ENCODE data around the gene SH2D2A. TPM values are rescaled to one million over a fixed set of nuclear protein-coding genes. Genes with fewer than 3 reads are reported as not detected.

The SH2D2A gene
- total and polyA plus RNA-seq, 9 of the 15 experiments (the other 6 are each of a cell fraction or from before 2014, with no cell fraction given): 0.89 to 33.6 (median 6.9) TPM

DNA sequence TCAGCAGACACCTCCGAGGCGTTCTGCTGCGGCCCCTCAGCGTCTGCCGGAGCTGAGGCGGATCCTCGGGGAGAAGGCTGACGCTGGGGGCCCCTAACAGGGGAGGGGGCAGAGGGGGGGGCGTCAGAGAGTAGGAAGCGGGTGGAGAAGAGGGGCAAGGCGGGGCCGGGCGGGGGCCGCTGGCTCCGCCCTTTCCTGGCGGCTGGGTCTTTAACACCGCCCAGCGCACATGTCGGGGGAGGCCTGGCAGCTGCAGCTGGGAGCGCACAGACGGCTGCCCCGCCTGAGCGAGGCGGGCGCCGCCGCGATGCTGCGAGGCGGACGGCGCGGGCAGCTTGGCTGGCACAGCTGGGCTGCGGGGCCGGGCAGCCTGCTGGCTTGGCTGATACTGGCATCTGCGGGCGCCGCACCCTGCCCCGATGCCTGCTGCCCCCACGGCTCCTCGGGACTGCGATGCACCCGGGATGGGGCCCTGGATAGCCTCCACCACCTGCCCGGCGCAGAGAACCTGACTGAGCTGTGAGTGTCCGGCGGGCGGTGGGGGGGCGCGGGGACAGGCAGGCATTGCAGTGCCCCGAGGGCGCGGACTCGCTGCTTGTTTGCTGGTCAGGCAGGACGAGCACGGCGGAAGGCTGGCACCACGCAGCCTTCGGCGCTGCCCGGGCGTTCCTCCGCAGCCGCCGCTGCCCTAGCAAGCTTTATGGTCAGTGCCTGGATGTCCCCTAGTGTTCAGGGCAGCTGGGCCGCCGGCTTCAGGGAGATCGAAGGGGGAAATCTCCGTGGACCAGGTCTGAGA, 44.2 kb upstream of the SH2D2A start, which contains the start of gene NTRK1 (continued):
- no peak for TF ChIP-seq YY1 (IDR thresholded peaks at IDR 0.05; ENCODE audit: borderline replicate concordance in 1 of 3, control insufficient read depth in 1 of 3, extremely low read depth in 1 of 3, insufficient read depth in 3 of 3, insufficient read length in 1 of 3, insufficient replicate concordance in 2 of 3, low read depth in 1 of 3, low read length in 2 of 3)
- no peak for TF ChIP-seq RBM15 (IDR thresholded peaks at IDR 0.05; ENCODE audit: insufficient read depth, low read length)
- no peak for TF ChIP-seq ZNF57 (CRISPR knock-in tag; IDR thresholded peaks at IDR 0.05)
- TF ChIP-seq, protein P1, sequence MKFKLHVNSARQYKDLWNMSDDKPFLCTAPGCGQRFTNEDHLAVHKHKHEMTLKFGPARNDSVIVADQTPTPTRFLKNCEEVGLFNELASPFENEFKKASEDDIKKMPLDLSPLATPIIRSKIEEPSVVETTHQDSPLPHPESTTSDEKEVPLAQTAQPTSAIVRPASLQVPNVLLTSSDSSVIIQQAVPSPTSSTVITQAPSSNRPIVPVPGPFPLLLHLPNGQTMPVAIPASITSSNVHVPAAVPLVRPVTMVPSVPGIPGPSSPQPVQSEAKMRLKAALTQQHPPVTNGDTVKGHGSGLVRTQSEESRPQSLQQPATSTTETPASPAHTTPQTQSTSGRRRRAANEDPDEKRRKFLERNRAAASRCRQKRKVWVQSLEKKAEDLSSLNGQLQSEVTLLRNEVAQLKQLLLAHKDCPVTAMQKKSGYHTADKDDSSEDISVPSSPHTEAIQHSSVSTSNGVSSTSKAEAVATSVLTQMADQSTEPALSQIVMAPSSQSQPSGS (CRISPR knock-in tag; IDR thresholded peaks at IDR 0.05): 0 out of 2 replicates have a peak, but pooled peaks have one; percentile 56
- TF ChIP-seq, protein P2, sequence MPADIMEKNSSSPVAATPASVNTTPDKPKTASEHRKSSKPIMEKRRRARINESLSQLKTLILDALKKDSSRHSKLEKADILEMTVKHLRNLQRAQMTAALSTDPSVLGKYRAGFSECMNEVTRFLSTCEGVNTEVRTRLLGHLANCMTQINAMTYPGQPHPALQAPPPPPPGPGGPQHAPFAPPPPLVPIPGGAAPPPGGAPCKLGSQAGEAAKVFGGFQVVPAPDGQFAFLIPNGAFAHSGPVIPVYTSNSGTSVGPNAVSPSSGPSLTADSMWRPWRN (IDR thresholded peaks at IDR 0.05; ENCODE audit: low read depth): no peak
- no peak for TF ChIP-seq ZNF780A (CRISPR knock-in tag; IDR thresholded peaks at IDR 0.05)
- no peak for TF ChIP-seq GTF2E2 (tag; IDR thresholded peaks at IDR 0.05)
- TF ChIP-seq, protein P3, sequence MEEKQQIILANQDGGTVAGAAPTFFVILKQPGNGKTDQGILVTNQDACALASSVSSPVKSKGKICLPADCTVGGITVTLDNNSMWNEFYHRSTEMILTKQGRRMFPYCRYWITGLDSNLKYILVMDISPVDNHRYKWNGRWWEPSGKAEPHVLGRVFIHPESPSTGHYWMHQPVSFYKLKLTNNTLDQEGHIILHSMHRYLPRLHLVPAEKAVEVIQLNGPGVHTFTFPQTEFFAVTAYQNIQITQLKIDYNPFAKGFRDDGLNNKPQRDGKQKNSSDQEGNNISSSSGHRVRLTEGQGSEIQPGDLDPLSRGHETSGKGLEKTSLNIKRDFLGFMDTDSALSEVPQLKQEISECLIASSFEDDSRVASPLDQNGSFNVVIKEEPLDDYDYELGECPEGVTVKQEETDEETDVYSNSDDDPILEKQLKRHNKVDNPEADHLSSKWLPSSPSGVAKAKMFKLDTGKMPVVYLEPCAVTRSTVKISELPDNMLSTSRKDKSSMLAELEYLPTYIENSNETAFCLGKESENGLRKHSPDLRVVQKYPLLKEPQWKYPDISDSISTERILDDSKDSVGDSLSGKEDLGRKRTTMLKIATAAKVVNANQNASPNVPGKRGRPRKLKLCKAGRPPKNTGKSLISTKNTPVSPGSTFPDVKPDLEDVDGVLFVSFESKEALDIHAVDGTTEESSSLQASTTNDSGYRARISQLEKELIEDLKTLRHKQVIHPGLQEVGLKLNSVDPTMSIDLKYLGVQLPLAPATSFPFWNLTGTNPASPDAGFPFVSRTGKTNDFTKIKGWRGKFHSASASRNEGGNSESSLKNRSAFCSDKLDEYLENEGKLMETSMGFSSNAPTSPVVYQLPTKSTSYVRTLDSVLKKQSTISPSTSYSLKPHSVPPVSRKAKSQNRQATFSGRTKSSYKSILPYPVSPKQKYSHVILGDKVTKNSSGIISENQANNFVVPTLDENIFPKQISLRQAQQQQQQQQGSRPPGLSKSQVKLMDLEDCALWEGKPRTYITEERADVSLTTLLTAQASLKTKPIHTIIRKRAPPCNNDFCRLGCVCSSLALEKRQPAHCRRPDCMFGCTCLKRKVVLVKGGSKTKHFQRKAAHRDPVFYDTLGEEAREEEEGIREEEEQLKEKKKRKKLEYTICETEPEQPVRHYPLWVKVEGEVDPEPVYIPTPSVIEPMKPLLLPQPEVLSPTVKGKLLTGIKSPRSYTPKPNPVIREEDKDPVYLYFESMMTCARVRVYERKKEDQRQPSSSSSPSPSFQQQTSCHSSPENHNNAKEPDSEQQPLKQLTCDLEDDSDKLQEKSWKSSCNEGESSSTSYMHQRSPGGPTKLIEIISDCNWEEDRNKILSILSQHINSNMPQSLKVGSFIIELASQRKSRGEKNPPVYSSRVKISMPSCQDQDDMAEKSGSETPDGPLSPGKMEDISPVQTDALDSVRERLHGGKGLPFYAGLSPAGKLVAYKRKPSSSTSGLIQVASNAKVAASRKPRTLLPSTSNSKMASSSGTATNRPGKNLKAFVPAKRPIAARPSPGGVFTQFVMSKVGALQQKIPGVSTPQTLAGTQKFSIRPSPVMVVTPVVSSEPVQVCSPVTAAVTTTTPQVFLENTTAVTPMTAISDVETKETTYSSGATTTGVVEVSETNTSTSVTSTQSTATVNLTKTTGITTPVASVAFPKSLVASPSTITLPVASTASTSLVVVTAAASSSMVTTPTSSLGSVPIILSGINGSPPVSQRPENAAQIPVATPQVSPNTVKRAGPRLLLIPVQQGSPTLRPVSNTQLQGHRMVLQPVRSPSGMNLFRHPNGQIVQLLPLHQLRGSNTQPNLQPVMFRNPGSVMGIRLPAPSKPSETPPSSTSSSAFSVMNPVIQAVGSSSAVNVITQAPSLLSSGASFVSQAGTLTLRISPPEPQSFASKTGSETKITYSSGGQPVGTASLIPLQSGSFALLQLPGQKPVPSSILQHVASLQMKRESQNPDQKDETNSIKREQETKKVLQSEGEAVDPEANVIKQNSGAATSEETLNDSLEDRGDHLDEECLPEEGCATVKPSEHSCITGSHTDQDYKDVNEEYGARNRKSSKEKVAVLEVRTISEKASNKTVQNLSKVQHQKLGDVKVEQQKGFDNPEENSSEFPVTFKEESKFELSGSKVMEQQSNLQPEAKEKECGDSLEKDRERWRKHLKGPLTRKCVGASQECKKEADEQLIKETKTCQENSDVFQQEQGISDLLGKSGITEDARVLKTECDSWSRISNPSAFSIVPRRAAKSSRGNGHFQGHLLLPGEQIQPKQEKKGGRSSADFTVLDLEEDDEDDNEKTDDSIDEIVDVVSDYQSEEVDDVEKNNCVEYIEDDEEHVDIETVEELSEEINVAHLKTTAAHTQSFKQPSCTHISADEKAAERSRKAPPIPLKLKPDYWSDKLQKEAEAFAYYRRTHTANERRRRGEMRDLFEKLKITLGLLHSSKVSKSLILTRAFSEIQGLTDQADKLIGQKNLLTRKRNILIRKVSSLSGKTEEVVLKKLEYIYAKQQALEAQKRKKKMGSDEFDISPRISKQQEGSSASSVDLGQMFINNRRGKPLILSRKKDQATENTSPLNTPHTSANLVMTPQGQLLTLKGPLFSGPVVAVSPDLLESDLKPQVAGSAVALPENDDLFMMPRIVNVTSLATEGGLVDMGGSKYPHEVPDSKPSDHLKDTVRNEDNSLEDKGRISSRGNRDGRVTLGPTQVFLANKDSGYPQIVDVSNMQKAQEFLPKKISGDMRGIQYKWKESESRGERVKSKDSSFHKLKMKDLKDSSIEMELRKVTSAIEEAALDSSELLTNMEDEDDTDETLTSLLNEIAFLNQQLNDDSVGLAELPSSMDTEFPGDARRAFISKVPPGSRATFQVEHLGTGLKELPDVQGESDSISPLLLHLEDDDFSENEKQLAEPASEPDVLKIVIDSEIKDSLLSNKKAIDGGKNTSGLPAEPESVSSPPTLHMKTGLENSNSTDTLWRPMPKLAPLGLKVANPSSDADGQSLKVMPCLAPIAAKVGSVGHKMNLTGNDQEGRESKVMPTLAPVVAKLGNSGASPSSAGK (IDR thresholded peaks at IDR 0.05): peak; percentile 64

Measured in K562 (cell line).